HEK293 (cell line): ENCODE data around the gene PRDM11.

Experiments
- CTCF ChIA-PET: fragments of 350-600 bp; formaldehyde crosslinking; extraction: SDS; loops from one replicate; lab custom pipeline; 2021; ENCODE audit warnings: antibody characterized with exemption; lab: Yijun Ruan, JAX
- POLR2A ChIA-PET: fragments of 300-600 bp; formaldehyde crosslinking; extraction: SDS; loops from one replicate; lab custom pipeline; 2020; ENCODE audit warnings: antibody characterized with exemption, inconsistent platforms; lab: Yijun Ruan, JAX
- H3K27ac ChIP-seq: fragments of 200-500 bp; sonication (Bioruptor generic); 2 replicates; pipeline ENCODE4 v1.5.1; 2014; ENCODE audit warnings: low read depth, low read length, control low read depth, inconsistent platforms; ENCODE audit errors: extremely low read depth
- H3K36me3 ChIP-seq, 2 experiments: fragments of 200-500 bp in 1 of 2; sonication (Bioruptor generic) in 1 of 2; 1 replicate in 1 of 2; 2 replicates in 1 of 2; pipeline ENCODE4 v1.5.1; 2014 to 2017; ENCODE audit warnings: inconsistent platforms in 2 of 2, low read length in 2 of 2; ENCODE audit not compliant: control insufficient read depth in 2 of 2, insufficient read depth in 1 of 2
- H3K4me1 ChIP-seq: fragments of 200-500 bp; sonication (Bioruptor generic); 2 replicates; pipeline ENCODE4 v1.5.1; 2014; ENCODE audit warnings: mild to moderate bottlenecking, low read length, inconsistent platforms; ENCODE audit not compliant: control insufficient read depth, insufficient read depth
- H3K4me3 ChIP-seq: 2 replicates; pipeline ENCODE4 v1.5.1; 2011; ENCODE audit warnings: low read depth, mild to moderate bottlenecking, control low read depth, low read length, moderate library complexity
- H3K9me3 ChIP-seq: fragments of 200-500 bp; sonication (Bioruptor generic); 2 replicates; pipeline ENCODE4 v1.5.1; 2014; ENCODE audit warnings: low read depth, low read length, inconsistent platforms; ENCODE audit not compliant: control insufficient read depth, insufficient read depth
- GLIS1 ChIP-seq: fragments of 450-650 bp; formaldehyde crosslinking; IDR thresholded peaks from 2 replicates; pipeline ENCODE4 v1.5.1; 2016; ENCODE audit warnings: missing biosample characterization, missing genetic modification characterization
- HOXD13 ChIP-seq: sonication (generic); formaldehyde crosslinking; IDR thresholded peaks from 2 replicates; pipeline ENCODE4 v1.8.0; 2022; ENCODE audit warnings: missing genetic modification reagents, borderline replicate concordance
- SP7 ChIP-seq: fragments of 450-650 bp; formaldehyde crosslinking; IDR thresholded peaks from 2 replicates; pipeline ENCODE4 v1.5.1; 2016; ENCODE audit warnings: missing biosample characterization, missing genetic modification characterization
- ZBTB21 ChIP-seq: fragments of 450-650 bp; formaldehyde crosslinking; IDR thresholded peaks from 2 replicates; pipeline ENCODE4 v1.5.1; 2017; ENCODE audit warnings: missing biosample characterization, missing genetic modification characterization
- ZFP3 ChIP-seq: fragments of 450-650 bp; formaldehyde crosslinking; IDR thresholded peaks from 2 replicates; pipeline ENCODE4 v1.5.1; 2016; ENCODE audit warnings: low read depth, missing biosample characterization, missing genetic modification characterization
- ZNF10 ChIP-seq: fragments of 450-650 bp; formaldehyde crosslinking; IDR thresholded peaks from 2 replicates; pipeline ENCODE4 v1.5.1; 2017; ENCODE audit warnings: missing biosample characterization, missing genetic modification characterization
- ZNF155 ChIP-seq: fragments of 450-650 bp; formaldehyde crosslinking; IDR thresholded peaks from 2 replicates; pipeline ENCODE4 v1.5.1; 2016; ENCODE audit warnings: missing biosample characterization, missing genetic modification characterization
- ZNF211 ChIP-seq: fragments of 450-650 bp; formaldehyde crosslinking; IDR thresholded peaks from 2 replicates; pipeline ENCODE4 v1.5.1; 2016; ENCODE audit warnings: low read depth, missing biosample characterization, missing genetic modification characterization
- ZNF596 ChIP-seq: fragments of 450-650 bp; IDR thresholded peaks from 2 replicates; pipeline ENCODE4 v1.5.0; 2018; ENCODE audit warnings: missing biosample characterization, mild to moderate bottlenecking, missing genetic modification characterization, moderate library complexity
- ZNF621 ChIP-seq: fragments of 450-650 bp; formaldehyde crosslinking; IDR thresholded peaks from 2 replicates; pipeline ENCODE4 v1.5.1; 2017; ENCODE audit warnings: missing biosample characterization, missing genetic modification characterization
- ZNF658 ChIP-seq: fragments of 450-650 bp; formaldehyde crosslinking; IDR thresholded peaks from 2 replicates; pipeline ENCODE4; 2016; ENCODE audit warnings: missing biosample characterization, missing genetic modification characterization
- ZNF664 ChIP-seq: fragments of 450-650 bp; formaldehyde crosslinking; IDR thresholded peaks from 2 replicates; pipeline ENCODE4 v1.5.1; 2016; ENCODE audit warnings: missing biosample characterization, missing genetic modification characterization
- ZNF777 ChIP-seq: fragments of 450-650 bp; formaldehyde crosslinking; IDR thresholded peaks from 2 replicates; pipeline ENCODE4 v1.5.1; 2017; ENCODE audit warnings: missing biosample characterization, missing genetic modification characterization, borderline replicate concordance
- ZNF792 ChIP-seq: fragments of 450-650 bp; formaldehyde crosslinking; IDR thresholded peaks from 2 replicates; pipeline ENCODE4 v1.5.1; 2016; ENCODE audit warnings: missing biosample characterization, missing genetic modification characterization
- ZNF830 ChIP-seq: fragments of 450-650 bp; IDR thresholded peaks from 2 replicates; pipeline ENCODE4 v1.5.0; 2018; ENCODE audit warnings: missing biosample characterization, missing genetic modification characterization, low read depth, mild to moderate bottlenecking, moderate library complexity
- ZSCAN18 ChIP-seq: fragments of 450-650 bp; formaldehyde crosslinking; IDR thresholded peaks from 2 replicates; pipeline ENCODE4 v1.5.1; 2016; ENCODE audit warnings: missing biosample characterization, missing genetic modification characterization
- ZSCAN23 ChIP-seq: fragments of 450-650 bp; formaldehyde crosslinking; IDR thresholded peaks from 2 replicates; pipeline ENCODE4 v1.5.1; 2016; ENCODE audit warnings: missing biosample characterization, missing genetic modification characterization
- ZSCAN4 ChIP-seq: fragments of 450-650 bp; formaldehyde crosslinking; IDR thresholded peaks from 2 replicates; pipeline ENCODE4 v1.5.1; 2017; ENCODE audit warnings: missing biosample characterization, missing genetic modification characterization

The PRDM11 gene

DNA sequence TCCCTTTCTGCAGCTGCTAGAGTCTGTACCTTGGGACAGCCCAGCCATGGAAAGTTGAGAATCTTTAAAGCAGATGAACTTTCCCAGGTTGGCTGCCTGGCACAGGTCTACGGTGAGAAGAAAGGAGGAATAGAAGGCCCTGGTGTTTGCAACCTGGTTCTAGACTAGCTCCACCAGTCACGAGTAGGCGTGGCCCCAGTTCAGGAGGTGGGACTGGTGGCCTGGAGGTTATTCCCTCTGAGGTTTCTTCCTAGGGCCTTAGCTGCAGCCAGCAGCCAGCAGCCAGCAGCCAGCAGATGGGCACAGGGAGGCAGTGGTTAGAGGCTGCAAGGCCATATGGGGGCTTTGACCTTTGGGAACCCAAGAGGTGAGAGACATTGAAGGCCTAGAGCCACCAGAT, 40.9 kb downstream of the PRDM11 start (continued):
- TF ChIP-seq ZSCAN18 (tag by site-specific recombination) (no peak), ZNF830 (tag by site-specific recombination) (no peak)

- POLR2A ChIA-PET: no interaction called here
- Histone ChIP-seq H3K4me3 (no peak overlapping the region), H3K27ac (no peak overlapping the region), H3K36me3 (peaks cover 0 to 19% of the 10 kb centered on the region in 2 experiments; a peak in 1 of 3 replicates), H3K4me1 (no peaks in the 10 kb centered on the region), H3K9me3 (no peaks in the 10 kb centered on the region)
- TF ChIP-seq ZNF10 (tag by site-specific recombination) (no peak), ZNF792 (no peak), GLIS1 (tag by site-specific recombination) (no peak), ZNF777 (tag by site-specific recombination) (no peak), ZNF211 (tag by site-specific recombination) (no peak), ZNF155 (tag by site-specific recombination) (no peak), HOXD13 (CRISPR knock-in tag) (no peak), ZNF664 (tag by site-specific recombination) (no peak), ZNF621 (tag by site-specific recombination) (no peak), ZBTB21 (tag by site-specific recombination) (no peak)
- CTCF ChIA-PET: interaction anchor here (0.6 to 0.7 kb wide), 2 partner anchors 45 to 56 kb away, joined by 3 read pairs; no protein-coding TSS in a partner anchor
Observed at GRCh38 chr11:45188127-45188526, 41.7 kb downstream of the PRDM11 start.

- CTCF ChIA-PET: interaction anchor here (0.6 to 1.0 kb wide), 2 partner anchors 33 to 61 kb away, joined by 3 to 4 read pairs; no protein-coding TSS in a partner anchor
- no peaks in the 10 kb centered on the region for H3K9me3 ChIP-seq
- POLR2A ChIA-PET: no interaction called here
- no peak overlapping the region for H3K4me3 ChIP-seq
- H3K4me1 ChIP-seq: no peaks in the 10 kb centered on the region
- TF ChIP-seq ZSCAN23 (tag by site-specific recombination): no peak
- no peak for TF ChIP-seq ZNF596 (tag by site-specific recombination)
- TF ChIP-seq SP7 (tag by site-specific recombination): no peak
- no peak for TF ChIP-seq ZFP3 (tag by site-specific recombination)
- no peak for TF ChIP-seq ZSCAN4
- TF ChIP-seq, all 188 proteins: peak for 0
- Histone ChIP-seq H3K27ac (no peak overlapping the region), H3K36me3 (peaks cover 0 to 11% of the 10 kb centered on the region in 2 experiments; a peak in 1 of 3 replicates)
Observed at GRCh38 chr11:45189230-45189629, 42.8 kb downstream of the PRDM11 start.

GRCh38 chr11:45193695-45194094, 47.3 kb downstream of the PRDM11 start:
- Histone ChIP-seq H3K4me1 (no peaks in the 10 kb centered on the region), H3K9me3 (no peaks in the 10 kb centered on the region), H3K4me3 (no peak overlapping the region), H3K27ac (no peak overlapping the region), H3K36me3 (no peaks in the 10 kb centered on the region)
- no peak for TF ChIP-seq ZNF658
- ChIA-PET POLR2A (interaction anchor here (0.6 kb wide), 1 partner anchor 326 kb away, joined by 5 read pairs; no protein-coding TSS in a partner anchor), CTCF (interaction anchor here (0.7 to 2.0 kb wide), 4 partner anchors 10 to 59 kb away, joined by 3 to 15 read pairs (median 4); no protein-coding TSS in a partner anchor)
